GM12872 (cell line): ENCODE results near the gene ZNF506.

ENCODE experiments used
- CTCF ChIP-seq: IDR thresholded peaks from 3 replicates; pipeline ENCODE4 v1.5.1; 2011; ENCODE audit warnings: low read depth, mild to moderate bottlenecking, low read length, moderate library complexity; ENCODE audit not compliant: insufficient read depth

ZNF506 gene

GRCh38 chr19:19748249-19748938 is 73.2 kb downstream of the ZNF506 start:
- TF ChIP-seq CTCF, result no peak

GRCh38 chr19:19747357-19748220 is 74.0 kb downstream of the ZNF506 start:
- TF ChIP-seq CTCF, result no peak

GRCh38 chr19:19746286-19747213 is 75.0 kb downstream of the ZNF506 start:
- TF ChIP-seq CTCF, result no peak

- no peak for TF ChIP-seq CTCF
Observed at GRCh38 chr19:19745496-19746285, 75.9 kb downstream of the ZNF506 start.

- no peak for TF ChIP-seq CTCF
Observed at GRCh38 chr19:19744641-19745040, 76.9 kb downstream of the ZNF506 start.

- TF ChIP-seq CTCF, result no peak
Observed at GRCh38 chr19:19743176-19743575, 78.4 kb downstream of the ZNF506 start.
